H9 (cell line): ENCODE measurements around the gene SLC22A5. TPM values are rescaled to one million over a fixed set of nuclear protein-coding genes. Genes with fewer than 3 reads are reported as not detected.
A peak's percentile ranks its signal among the peaks of the same experiment; 100 is the strongest.

ENCODE experiments used
- DNase-seq: peaks from one replicate; pipeline ENCODE4 v3.0.0-alpha.2; 2017
- H2AFZ ChIP-seq: one replicate; pipeline ENCODE4 v1.6.1; 2013; ENCODE audit warnings: mild to moderate bottlenecking, low read length, control low read depth, moderate library complexity
- H2AK5ac ChIP-seq: 2 replicates; pipeline ENCODE4 v1.6.1; 2013; ENCODE audit warnings: low read length, control low read depth, mixed read lengths; ENCODE audit not compliant: insufficient read length
- H2BK120ac ChIP-seq: one replicate; pipeline ENCODE4 v1.6.1; 2013; ENCODE audit warnings: low read depth, mild to moderate bottlenecking, low read length, control low read depth, inconsistent platforms; ENCODE audit not compliant: poor library complexity, severe bottlenecking
- H2BK12ac ChIP-seq: 2 replicates; pipeline ENCODE4 v1.6.1; 2013; ENCODE audit warnings: low read length, control low read depth, mixed read lengths, low read depth; ENCODE audit not compliant: insufficient read length
- H2BK15ac ChIP-seq: 2 replicates; pipeline ENCODE4 v1.6.1; 2013; ENCODE audit warnings: low read depth, low read length, control low read depth
- H2BK20ac ChIP-seq: one replicate; pipeline ENCODE4 v1.6.1; 2013; ENCODE audit warnings: low read depth, mild to moderate bottlenecking, low read length, control low read depth, inconsistent platforms; ENCODE audit not compliant: poor library complexity, severe bottlenecking
- H2BK5ac ChIP-seq: 2 replicates; pipeline ENCODE4 v1.6.1; 2013; ENCODE audit warnings: low read length, control low read depth, mixed read lengths; ENCODE audit not compliant: insufficient read length
- H3K14ac ChIP-seq: 2 replicates; pipeline ENCODE4 v1.6.1; 2013; ENCODE audit warnings: low read length, control low read depth; ENCODE audit not compliant: insufficient read depth
- H3K18ac ChIP-seq: 2 replicates; pipeline ENCODE4 v1.6.1; 2013; ENCODE audit warnings: low read depth, mild to moderate bottlenecking, mixed read lengths, low read length, control low read depth; ENCODE audit not compliant: insufficient read length
- H3K23ac ChIP-seq: 2 replicates; pipeline ENCODE4 v1.6.1; 2013; ENCODE audit warnings: low read length, control low read depth, mixed read lengths, low read depth; ENCODE audit not compliant: insufficient read length
- H3K23me2 ChIP-seq: 2 replicates; pipeline ENCODE4 v1.6.1; 2013; ENCODE audit warnings: low read depth, mild to moderate bottlenecking, mixed read lengths, low read length, control low read depth; ENCODE audit not compliant: insufficient read length, poor library complexity, severe bottlenecking
- H3K27ac ChIP-seq: 2 replicates; pipeline ENCODE4 v1.5.1; 2013; ENCODE audit warnings: low read length, control low read depth, mixed read lengths, low read depth; ENCODE audit not compliant: insufficient read length
- H3K27me3 ChIP-seq: 2 replicates; pipeline ENCODE4 v1.6.1; 2013; ENCODE audit warnings: low read length, control low read depth, inconsistent platforms; ENCODE audit not compliant: insufficient read depth
- H3K4ac ChIP-seq: 2 replicates; pipeline ENCODE4 v1.6.1; 2013; ENCODE audit warnings: low read depth, mild to moderate bottlenecking, control low read depth, inconsistent platforms, low read length, moderate library complexity
- H3K4me1 ChIP-seq: 2 replicates; pipeline ENCODE4 v1.6.1; 2013; ENCODE audit warnings: low read length, control low read depth, inconsistent platforms; ENCODE audit not compliant: insufficient read depth
- H3K4me2 ChIP-seq: 2 replicates; pipeline ENCODE4 v1.6.1; 2013; ENCODE audit warnings: low read length, control low read depth, mixed read lengths; ENCODE audit not compliant: insufficient read length, insufficient read depth
- H3K56ac ChIP-seq: 2 replicates; pipeline ENCODE4 v1.6.1; 2013; ENCODE audit warnings: low read depth, mild to moderate bottlenecking, mixed read lengths, low read length, control low read depth; ENCODE audit not compliant: insufficient read length
- H3K79me1 ChIP-seq: 2 replicates; pipeline ENCODE4 v1.6.1; 2013; ENCODE audit warnings: low read depth, mild to moderate bottlenecking, moderate library complexity, low read length, control low read depth, inconsistent platforms; ENCODE audit not compliant: insufficient read depth, poor library complexity, severe bottlenecking
- H3K79me2 ChIP-seq: 2 replicates; pipeline ENCODE4 v1.6.1; 2013; ENCODE audit warnings: low read length, control low read depth, inconsistent platforms; ENCODE audit not compliant: insufficient read depth
- H3K9ac ChIP-seq: 2 replicates; pipeline ENCODE4 v1.6.1; 2013; ENCODE audit warnings: low read length, control low read depth, mixed read lengths; ENCODE audit not compliant: insufficient read length; ENCODE audit errors: extremely low read depth
- H3K9me3 ChIP-seq: one replicate; pipeline ENCODE4 v1.6.1; 2013; ENCODE audit warnings: low read depth, low read length, inconsistent platforms; ENCODE audit not compliant: control insufficient read depth
- H3T11ph ChIP-seq: one replicate; pipeline ENCODE4 v1.6.1; 2013; ENCODE audit warnings: mild to moderate bottlenecking, low read length, control low read depth, inconsistent platforms
- H4K20me1 ChIP-seq: one replicate; pipeline ENCODE4 v1.6.1; 2013; ENCODE audit not compliant: control insufficient read depth, insufficient read length, insufficient read depth
- H4K5ac ChIP-seq: 2 replicates; pipeline ENCODE4 v1.6.1; 2013; ENCODE audit warnings: low read depth, mild to moderate bottlenecking, mixed read lengths, low read length, control low read depth; ENCODE audit not compliant: insufficient read length
- H4K8ac ChIP-seq: replicated peaks from 2 replicates; pipeline ENCODE4 v1.6.1; 2013; ENCODE audit warnings: low read length, control low read depth, mixed read lengths, low read depth; ENCODE audit not compliant: insufficient read length
- H4K91ac ChIP-seq: 2 replicates; pipeline ENCODE4 v1.6.1; 2013; ENCODE audit warnings: low read depth, mild to moderate bottlenecking, moderate library complexity, mixed read lengths, low read length, control low read depth; ENCODE audit not compliant: insufficient read length
- H3K27ac Mint-ChIP-seq, 3 experiments: 2 replicates in 2 of 3; 3 replicates in 1 of 3; pipeline ENCODE4 v1.8.0; 2020 to 2021; ENCODE audit warnings: mixed read lengths in 3 of 3, mild to moderate bottlenecking in 1 of 3, moderate library complexity in 1 of 3
- H3K27me3 Mint-ChIP-seq: 2 replicates; pipeline ENCODE4 v1.8.0; 2021; ENCODE audit warnings: low read depth, mild to moderate bottlenecking, moderate library complexity, mixed read lengths
- H3K36me3 Mint-ChIP-seq, 3 experiments: 2 replicates in 2 of 3; 3 replicates in 1 of 3; pipeline ENCODE4 v1.8.0; 2020 to 2021; ENCODE audit warnings: low read depth in 3 of 3, mixed read lengths in 3 of 3; ENCODE audit not compliant: insufficient read depth in 1 of 3
- H3K4me1 Mint-ChIP-seq, 2 experiments: 2 replicates each; pipeline ENCODE4 v1.8.0; 2020; ENCODE audit warnings: mixed read lengths in 2 of 2
- H3K4me3 Mint-ChIP-seq, 2 experiments: 2 replicates in 1 of 2; 3 replicates in 1 of 2; pipeline ENCODE4 v1.8.0; 2020 to 2021; ENCODE audit warnings: mild to moderate bottlenecking in 2 of 2, mixed read lengths in 2 of 2, moderate library complexity in 1 of 2
- H3K9me3 Mint-ChIP-seq, 2 experiments: 2 replicates in 1 of 2; 3 replicates in 1 of 2; pipeline ENCODE4 v1.8.0; 2020; ENCODE audit warnings: mild to moderate bottlenecking in 2 of 2, mixed read lengths in 2 of 2, moderate library complexity in 1 of 2
- WGBS: extraction: QIAGEN DNeasy Blood & Tissue Kit; methylation state at CpG from one replicate; pipeline ENCODE4 v1.1.7; 2013; ENCODE audit warnings: missing lambda C conversion rate, low lambda C conversion rate, mixed read lengths; ENCODE audit not compliant: insufficient read length; ENCODE audit errors: extremely low coverage; 5-methylcytosine and 5-hydroxymethylcytosine counted together
- total RNA-seq: library from RNA; stranded (reverse); gene quantifications from 2 replicates; pipeline ENCODE4 v1.2.1, GENCODE V29; 2021
- TF ChIP-seq, protein P1 (sequence below): fragments of 200-600 bp; sonication (generic); conservative IDR thresholded peaks from 3 replicates; pipeline ENCODE4 v1.8.0; 2021; ENCODE audit warnings: antibody characterized with exemption, mild to moderate bottlenecking

Gene SLC22A5
- total RNA-seq, 1 experiment from 2014 or later: 3.4 TPM

- Histone ChIP-seq H3K23ac (no peak overlapping the region), H3K27ac (no peak overlapping the region), H3K79me1 (no peaks in the 10 kb centered on the region), H2BK120ac (no peak overlapping the region), H3T11ph (no peak overlapping the region), H4K91ac (no peak overlapping the region), H3K56ac (no peak overlapping the region), H4K8ac (no peak overlapping the region), H3K4me1 (no peaks in the 10 kb centered on the region), H3K23me2 (no peaks in the 10 kb centered on the region), H3K9ac (no peak overlapping the region), H3K9me3 (no peaks in the 10 kb centered on the region), H2AFZ (no peak overlapping the region), H2BK12ac (no peak overlapping the region), H2BK20ac (no peak overlapping the region), H2AK5ac (no peak overlapping the region), H3K4ac (no peak overlapping the region), H3K14ac (no peak overlapping the region), H4K5ac (no peak overlapping the region), H2BK15ac (no peak overlapping the region), H4K20me1 (no peaks in the 10 kb centered on the region), H3K4me2 (no peak overlapping the region), H3K18ac (no peak overlapping the region), H3K27me3 (no peaks in the 10 kb centered on the region), H2BK5ac (no peak overlapping the region), H3K79me2 (no peaks in the 10 kb centered on the region)
- Mint-ChIP-seq H3K4me1 (peaks cover 4 to 6% of the 10 kb centered on the region in 2 experiments; a peak in 2 of 4 replicates), H3K4me3 (no peak overlapping the region), H3K27ac (no peak overlapping the region), H3K27me3 (no peaks in the 10 kb centered on the region), H3K9me3 (peaks cover 13 to 17% of the 10 kb centered on the region in 2 experiments; a peak in 4 of 5 replicates), H3K36me3 (peaks cover 2 to 16% (median 15%) of the 10 kb centered on the region in 3 experiments; a peak in 5 of 7 replicates)
- WGBS: no CpG with 5 or more reads among the region's 5 CpGs
- TF ChIP-seq, protein P1, sequence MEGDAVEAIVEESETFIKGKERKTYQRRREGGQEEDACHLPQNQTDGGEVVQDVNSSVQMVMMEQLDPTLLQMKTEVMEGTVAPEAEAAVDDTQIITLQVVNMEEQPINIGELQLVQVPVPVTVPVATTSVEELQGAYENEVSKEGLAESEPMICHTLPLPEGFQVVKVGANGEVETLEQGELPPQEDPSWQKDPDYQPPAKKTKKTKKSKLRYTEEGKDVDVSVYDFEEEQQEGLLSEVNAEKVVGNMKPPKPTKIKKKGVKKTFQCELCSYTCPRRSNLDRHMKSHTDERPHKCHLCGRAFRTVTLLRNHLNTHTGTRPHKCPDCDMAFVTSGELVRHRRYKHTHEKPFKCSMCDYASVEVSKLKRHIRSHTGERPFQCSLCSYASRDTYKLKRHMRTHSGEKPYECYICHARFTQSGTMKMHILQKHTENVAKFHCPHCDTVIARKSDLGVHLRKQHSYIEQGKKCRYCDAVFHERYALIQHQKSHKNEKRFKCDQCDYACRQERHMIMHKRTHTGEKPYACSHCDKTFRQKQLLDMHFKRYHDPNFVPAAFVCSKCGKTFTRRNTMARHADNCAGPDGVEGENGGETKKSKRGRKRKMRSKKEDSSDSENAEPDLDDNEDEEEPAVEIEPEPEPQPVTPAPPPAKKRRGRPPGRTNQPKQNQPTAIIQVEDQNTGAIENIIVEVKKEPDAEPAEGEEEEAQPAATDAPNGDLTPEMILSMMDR: peak; percentile 15; the same call in 2 of the 3 replicates
- no peak for DNase-seq
Measured at GRCh38 chr5:132342291-132343180, 27.0 kb upstream of the SLC22A5 start.
